ENCODE results near the gene B4GALT2.

The B4GALT2 gene

DNA sequence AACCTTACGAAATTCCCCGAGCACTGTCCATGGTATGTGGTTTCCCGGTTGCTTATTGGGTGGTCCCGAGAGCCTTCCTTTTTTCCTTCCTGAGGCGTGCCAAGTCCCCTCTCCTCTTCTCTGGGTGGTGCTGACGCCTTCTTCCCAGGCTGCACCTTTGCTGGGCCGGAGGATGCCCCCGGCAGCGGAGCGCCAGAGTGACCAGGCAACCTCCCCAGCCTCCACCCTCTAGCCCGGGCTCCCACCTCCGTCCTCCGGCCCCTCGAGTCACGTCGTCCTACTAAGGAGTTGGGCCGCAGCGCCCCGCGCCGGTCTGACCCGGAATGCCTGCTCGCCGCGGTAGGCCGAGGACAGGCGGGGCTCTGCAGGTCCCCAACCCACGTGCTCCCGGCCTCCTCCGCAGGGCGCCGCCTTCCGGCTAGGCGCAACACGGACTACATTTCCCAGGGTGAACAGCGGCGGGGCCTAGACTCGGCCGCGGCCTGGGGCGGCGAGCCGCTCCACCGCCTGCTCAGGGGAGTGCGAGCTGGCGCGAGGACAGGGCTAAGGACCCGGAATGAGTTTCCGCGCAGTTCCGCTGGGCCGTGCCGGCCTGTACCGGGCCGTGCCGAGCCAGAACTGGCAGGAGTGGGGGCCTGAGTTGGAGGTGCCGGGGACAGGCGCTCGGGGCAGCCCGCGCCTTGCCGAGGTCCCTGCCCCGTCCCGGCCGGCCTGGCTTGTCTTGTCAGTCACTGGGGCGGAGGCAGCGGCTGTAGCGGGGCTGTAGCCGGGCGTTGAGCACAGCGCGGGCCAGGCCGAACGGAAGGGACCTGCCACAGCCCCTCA is 32.6 kb upstream of the B4GALT2 start, which contains the start of gene IPO13:
IPO13 (plus strand) TSS at position 715 of the 825 bp plus-strand sequence. CDS start 651 bp downstream, outside the sequence.
- in situ Hi-C loops (cut with MboI; ENCODE audit: low pct_unique_long_range_greater_than_20kb, low sequenced_read_pairs, unreplicated experiment): loop anchor here (25.0 kb wide), 1 partner anchor 409 kb away; the partner anchor contains the start of gene PTPRF
- peak; percentile 99 for DNase-seq (ENCODE audit: low spot score)
- TF ChIP-seq CTCF (IDR thresholded peaks at IDR 0.05; ENCODE audit: extremely low read depth, insufficient read depth, missing control alignments): peak; percentile 90

GRCh38 chr1:43947061-43947873 is 31.7 kb upstream of the B4GALT2 start:
- no peak for TF ChIP-seq CTCF (IDR thresholded peaks at IDR 0.05; ENCODE audit: extremely low read depth, insufficient read depth, missing control alignments)
- in situ Hi-C loops (cut with MboI; ENCODE audit: low pct_unique_long_range_greater_than_20kb, low sequenced_read_pairs, unreplicated experiment): loop anchor here (25.0 kb wide), 1 partner anchor 410 kb away; the partner anchor contains the start of gene PTPRF
- DNase-seq (ENCODE audit: low spot score): peak; percentile 17

DNA sequence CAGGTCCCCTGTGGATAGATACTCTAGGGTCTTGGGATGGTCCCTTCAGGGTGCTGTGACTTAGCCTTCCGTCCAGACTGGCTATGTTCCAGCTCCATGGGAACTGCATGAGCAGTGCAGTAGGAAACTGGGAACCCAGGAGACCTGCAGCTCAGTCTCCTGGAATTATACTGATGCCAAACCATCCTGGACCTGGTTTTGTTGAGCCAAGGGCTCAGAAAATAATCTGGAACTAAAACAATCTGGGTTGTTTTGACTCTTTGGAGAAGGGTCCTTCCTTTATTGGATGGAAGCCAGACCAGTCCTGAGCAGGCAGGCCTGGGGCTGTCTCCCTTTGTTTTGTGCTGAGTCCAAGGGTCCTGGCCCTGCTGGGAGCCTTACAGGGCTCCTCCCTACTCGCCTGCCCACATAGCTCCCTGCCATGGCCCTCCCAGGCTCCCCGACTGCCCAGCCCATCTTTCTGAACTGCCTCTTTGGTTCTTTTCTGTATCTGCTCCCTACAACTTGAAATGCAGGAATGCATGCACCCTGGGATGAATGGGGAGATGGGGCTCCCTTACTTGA is 31.1 kb upstream of the B4GALT2 start:
- DNase-seq (ENCODE audit: low spot score): no peak
- no peak for TF ChIP-seq CTCF (IDR thresholded peaks at IDR 0.05; ENCODE audit: extremely low read depth, insufficient read depth, missing control alignments)
- in situ Hi-C loops (cut with MboI; ENCODE audit: low pct_unique_long_range_greater_than_20kb, low sequenced_read_pairs, unreplicated experiment): loop anchor here (25.0 kb wide), 1 partner anchor 411 kb away; the partner anchor contains the start of gene PTPRF

- DNase-seq (ENCODE audit: low spot score): no peak
- in situ Hi-C loops (cut with MboI; ENCODE audit: low pct_unique_long_range_greater_than_20kb, low sequenced_read_pairs, unreplicated experiment): loop anchor here (25.0 kb wide), 1 partner anchor 412 kb away; the partner anchor contains the start of gene PTPRF
- no peak for TF ChIP-seq CTCF (IDR thresholded peaks at IDR 0.05; ENCODE audit: extremely low read depth, insufficient read depth, missing control alignments)
Observed at GRCh38 chr1:43949678-43950077, 29.3 kb upstream of the B4GALT2 start.

DNA sequence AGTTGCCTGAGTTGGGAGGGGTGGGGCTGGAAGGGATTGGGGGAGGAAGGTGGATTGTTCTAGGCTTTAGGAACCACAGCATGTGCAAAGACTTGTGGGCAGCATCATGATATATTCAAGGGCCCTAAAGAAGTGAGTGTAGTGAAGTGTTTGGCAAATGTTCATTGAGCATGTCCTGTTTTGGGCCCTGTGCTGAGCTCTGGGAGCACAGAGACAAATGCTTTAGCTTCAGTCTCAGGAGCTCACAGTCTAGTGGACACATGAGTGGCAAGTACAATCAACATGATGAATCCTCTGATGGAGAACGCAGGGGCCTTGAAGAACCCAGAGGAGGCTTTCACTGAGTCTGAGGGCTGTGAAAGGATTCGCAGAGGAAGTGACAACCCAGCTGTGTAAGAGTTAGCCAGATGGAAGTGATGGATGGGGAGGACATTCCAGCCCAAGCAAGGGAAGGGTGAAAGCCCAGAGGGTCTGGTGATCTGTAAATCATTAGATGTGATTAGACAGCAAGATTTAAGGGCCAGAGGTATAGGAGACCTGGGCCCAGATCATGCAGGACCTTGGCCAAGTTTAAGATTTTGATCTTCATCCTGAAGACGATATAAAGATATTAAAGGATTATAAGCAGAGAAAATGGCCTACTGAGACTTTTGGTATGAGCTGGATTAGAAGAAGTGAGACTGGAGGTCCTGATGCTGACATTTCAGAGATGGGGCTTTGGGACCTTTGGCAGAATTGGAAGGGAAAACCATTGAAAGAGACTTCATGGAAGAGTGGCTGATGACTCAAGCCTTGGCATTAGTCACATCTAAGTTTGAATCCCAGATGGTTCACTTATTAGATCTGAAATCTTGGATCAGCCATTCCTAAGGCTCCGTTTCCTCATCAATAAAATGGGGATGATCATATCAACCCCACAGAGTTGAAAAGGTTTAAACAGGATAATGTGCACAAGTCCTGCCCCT is 27.7 kb upstream of the B4GALT2 start:
- DNase-seq (ENCODE audit: low spot score): no peak
- no peak for TF ChIP-seq CTCF (IDR thresholded peaks at IDR 0.05; ENCODE audit: extremely low read depth, insufficient read depth, missing control alignments)
- in situ Hi-C loops (cut with MboI; ENCODE audit: low pct_unique_long_range_greater_than_20kb, low sequenced_read_pairs, unreplicated experiment): no loop called here
